ENCODE measurements around the gene CD300A. TPM values are rescaled to one million over a fixed set of nuclear protein-coding genes. Genes with fewer than 3 reads are reported as not detected.

Gene CD300A
- total RNA-seq, 5 donors from 2014 or later (not counting 1 experiment from before 2014, with no cell fraction given): 9.2 to 18.8 (median 12.5) TPM

- Histone ChIP-seq H3K9me3 (no peaks in the 10 kb centered on the region), H3K4me3 (ENCODE audit: control insufficient read depth in 1 of 2, extremely low read depth in 1 of 2, low read length in 1 of 2) (no peak overlapping the region), H3K4me1 (ENCODE audit: control insufficient read depth in 1 of 2, extremely low read depth in 1 of 2, insufficient read depth in 2 of 2, low read length in 2 of 2) (peaks cover 0 to 10% of the 10 kb centered on the region in 2 experiments), H3K27ac (ENCODE audit: low read length) (no peak overlapping the region), H3K36me3 (ENCODE audit: control insufficient read depth in 2 of 2, extremely low read depth in 1 of 2, insufficient read depth in 1 of 2, low read length in 1 of 2) (no peaks in the 10 kb centered on the region), H3K27me3 (replicated peaks in 1 of 2; ENCODE audit: control insufficient read depth in 2 of 2, extremely low read depth in 1 of 2, insufficient read depth in 2 of 2, low read length in 1 of 2) (peaks cover 0 to 66% of the 10 kb centered on the region in 2 experiments)
- H3K36me3 Mint-ChIP-seq: no peaks in the 10 kb centered on the region
- no peak overlapping the region for H3K27ac Mint-ChIP-seq
- CTCF ChIA-PET: no interaction called here
- WGBS (ENCODE audit: insufficient coverage): 80% methylated on average over 6 of the region's 10 CpGs
- no peak for DNase-seq
- H3K4me1 Mint-ChIP-seq: peaks cover 0 to 9% (median 0%) of the 10 kb centered on the region in 3 donors
- POLR2A ChIA-PET: no interaction called here
- H3K4me3 Mint-ChIP-seq: no peak overlapping the region
- peaks cover 0 to 13% (median 9%) of the 10 kb centered on the region in 3 donors for H3K9me3 Mint-ChIP-seq
- no peak for ATAC-seq (replicated peaks in 1 of 4)
- peaks cover 32 to 46% of the 10 kb centered on the region in 2 donors for H3K27me3 Mint-ChIP-seq
Observed at GRCh38 chr17:74522381-74523105, 56.1 kb downstream of the CD300A start.

GRCh38 chr17:74523308-74523707, 56.9 kb downstream of the CD300A start:
- H3K4me1 ChIP-seq (ENCODE audit: control insufficient read depth in 1 of 2, extremely low read depth in 1 of 2, insufficient read depth in 2 of 2, low read length in 2 of 2): peaks cover 0 to 10% of the 10 kb centered on the region in 2 experiments
- no peak overlapping the region for H3K27ac Mint-ChIP-seq
- 60% methylated on average over 1 of the region's 3 CpGs for WGBS (ENCODE audit: insufficient coverage)
- no peak for ATAC-seq (replicated peaks in 1 of 4)
- no peak overlapping the region for H3K4me3 ChIP-seq (ENCODE audit: control insufficient read depth in 1 of 2, extremely low read depth in 1 of 2, low read length in 1 of 2)
- H3K27me3 Mint-ChIP-seq: peaks cover 27 to 46% of the 10 kb centered on the region in 2 donors
- no peaks in the 10 kb centered on the region for H3K36me3 ChIP-seq (ENCODE audit: control insufficient read depth in 2 of 2, extremely low read depth in 1 of 2, insufficient read depth in 1 of 2, low read length in 1 of 2)
- DNase-seq: no peak
- H3K27me3 ChIP-seq (replicated peaks in 1 of 2; ENCODE audit: control insufficient read depth in 2 of 2, extremely low read depth in 1 of 2, insufficient read depth in 2 of 2, low read length in 1 of 2): peaks cover 0 to 66% of the 10 kb centered on the region in 2 experiments
- peaks cover 0 to 9% (median 0%) of the 10 kb centered on the region in 3 donors for H3K4me1 Mint-ChIP-seq
- H3K27ac ChIP-seq (ENCODE audit: low read length): no peak overlapping the region
- H3K9me3 Mint-ChIP-seq: peaks cover 0 to 9% (median 4%) of the 10 kb centered on the region in 3 donors
- no peak overlapping the region for H3K4me3 Mint-ChIP-seq
- H3K9me3 ChIP-seq: no peaks in the 10 kb centered on the region
- CTCF ChIA-PET: no interaction called here
- POLR2A ChIA-PET: no interaction called here
- no peaks in the 10 kb centered on the region for H3K36me3 Mint-ChIP-seq

GRCh38 chr17:74524653-74525464, 58.4 kb downstream of the CD300A start:
- Histone ChIP-seq H3K27ac (ENCODE audit: low read length) (no peak overlapping the region), H3K4me3 (ENCODE audit: control insufficient read depth in 1 of 2, extremely low read depth in 1 of 2, low read length in 1 of 2) (no peak overlapping the region), H3K4me1 (ENCODE audit: control insufficient read depth in 1 of 2, extremely low read depth in 1 of 2, insufficient read depth in 2 of 2, low read length in 2 of 2) (peaks cover 0 to 10% of the 10 kb centered on the region in 2 experiments), H3K27me3 (replicated peaks in 1 of 2; ENCODE audit: control insufficient read depth in 2 of 2, extremely low read depth in 1 of 2, insufficient read depth in 2 of 2, low read length in 1 of 2) (peaks cover 0 to 73% of the 10 kb centered on the region in 2 experiments), H3K9me3 (no peaks in the 10 kb centered on the region), H3K36me3 (ENCODE audit: control insufficient read depth in 2 of 2, extremely low read depth in 1 of 2, insufficient read depth in 1 of 2, low read length in 1 of 2) (no peaks in the 10 kb centered on the region)
- WGBS (ENCODE audit: insufficient coverage): 86% methylated on average over 6 of the region's 11 CpGs
- ChIA-PET POLR2A (no interaction called here), CTCF (no interaction called here)
- no peak for ATAC-seq (replicated peaks in 1 of 4)
- Mint-ChIP-seq H3K36me3 (no peaks in the 10 kb centered on the region), H3K4me1 (peaks cover 0 to 9% (median 0%) of the 10 kb centered on the region in 3 donors), H3K27me3 (peaks cover 31 to 45% of the 10 kb centered on the region in 2 donors), H3K4me3 (no peak overlapping the region), H3K9me3 (peaks cover 0 to 3% (median 0%) of the 10 kb centered on the region in 3 donors), H3K27ac (no peak overlapping the region)
- DNase-seq: no peak

- H3K4me3 Mint-ChIP-seq: no peak overlapping the region
- WGBS (ENCODE audit: insufficient coverage): 88% methylated on average over 1 of the region's 1 CpG
- no peak overlapping the region for H3K27ac Mint-ChIP-seq
- H3K27ac ChIP-seq (ENCODE audit: low read length): no peak overlapping the region
- POLR2A ChIA-PET: no interaction called here
- CTCF ChIA-PET: no interaction called here
- no peaks in the 10 kb centered on the region for H3K36me3 Mint-ChIP-seq
- H3K4me1 ChIP-seq (ENCODE audit: control insufficient read depth in 1 of 2, extremely low read depth in 1 of 2, insufficient read depth in 2 of 2, low read length in 2 of 2): peaks cover 0 to 10% of the 10 kb centered on the region in 2 experiments
- peaks cover 0 to 3% (median 0%) of the 10 kb centered on the region in 3 donors for H3K9me3 Mint-ChIP-seq
- H3K36me3 ChIP-seq (ENCODE audit: control insufficient read depth in 2 of 2, extremely low read depth in 1 of 2, insufficient read depth in 1 of 2, low read length in 1 of 2): no peaks in the 10 kb centered on the region
- H3K27me3 Mint-ChIP-seq: peaks cover 37 to 45% of the 10 kb centered on the region in 2 donors
- H3K9me3 ChIP-seq: no peaks in the 10 kb centered on the region
- ATAC-seq (replicated peaks in 1 of 4) (no peak), DNase-seq (no peak)
- H3K4me1 Mint-ChIP-seq: peaks cover 0 to 9% (median 0%) of the 10 kb centered on the region in 3 donors
- no peak overlapping the region for H3K4me3 ChIP-seq (ENCODE audit: control insufficient read depth in 1 of 2, extremely low read depth in 1 of 2, low read length in 1 of 2)
- H3K27me3 ChIP-seq (replicated peaks in 1 of 2; ENCODE audit: control insufficient read depth in 2 of 2, extremely low read depth in 1 of 2, insufficient read depth in 2 of 2, low read length in 1 of 2): peaks cover 0 to 69% of the 10 kb centered on the region in 2 experiments
Observed at GRCh38 chr17:74525465-74525725, 59.0 kb downstream of the CD300A start.

GRCh38 chr17:74525781-74526288, 59.4 kb downstream of the CD300A start:
- H3K9me3 Mint-ChIP-seq: peaks cover 0 to 3% (median 0%) of the 10 kb centered on the region in 3 donors
- H3K36me3 Mint-ChIP-seq: no peaks in the 10 kb centered on the region
- no peak for DNase-seq
- Histone ChIP-seq H3K36me3 (ENCODE audit: control insufficient read depth in 2 of 2, extremely low read depth in 1 of 2, insufficient read depth in 1 of 2, low read length in 1 of 2) (no peaks in the 10 kb centered on the region), H3K9me3 (no peaks in the 10 kb centered on the region), H3K4me3 (ENCODE audit: control insufficient read depth in 1 of 2, extremely low read depth in 1 of 2, low read length in 1 of 2) (no peak overlapping the region), H3K4me1 (ENCODE audit: control insufficient read depth in 1 of 2, extremely low read depth in 1 of 2, insufficient read depth in 2 of 2, low read length in 2 of 2) (peaks cover 0 to 10% of the 10 kb centered on the region in 2 experiments), H3K27ac (ENCODE audit: low read length) (no peak overlapping the region), H3K27me3 (replicated peaks in 1 of 2; ENCODE audit: control insufficient read depth in 2 of 2, extremely low read depth in 1 of 2, insufficient read depth in 2 of 2, low read length in 1 of 2) (peaks cover 0 to 70% of the 10 kb centered on the region in 2 experiments)
- WGBS (ENCODE audit: insufficient coverage): 91% methylated on average over 13 of the region's 14 CpGs
- ChIA-PET POLR2A (no interaction called here), CTCF (no interaction called here)
- H3K27ac Mint-ChIP-seq: no peak overlapping the region
- no peak overlapping the region for H3K4me3 Mint-ChIP-seq
- ATAC-seq (replicated peaks in 1 of 4): no peak
- H3K4me1 Mint-ChIP-seq: peaks cover 0 to 8% (median 0%) of the 10 kb centered on the region in 3 donors
- H3K27me3 Mint-ChIP-seq: peaks cover 39 to 45% of the 10 kb centered on the region in 2 donors

- Mint-ChIP-seq H3K27me3 (peaks cover 36 to 37% of the 10 kb centered on the region in 2 donors), H3K36me3 (no peaks in the 10 kb centered on the region), H3K4me3 (no peak overlapping the region), H3K9me3 (peaks cover 0 to 3% (median 0%) of the 10 kb centered on the region in 3 donors), H3K27ac (no peak overlapping the region), H3K4me1 (peaks cover 0 to 2% (median 0%) of the 10 kb centered on the region in 3 donors)
- Histone ChIP-seq H3K9me3 (no peaks in the 10 kb centered on the region), H3K36me3 (ENCODE audit: control insufficient read depth in 2 of 2, extremely low read depth in 1 of 2, insufficient read depth in 1 of 2, low read length in 1 of 2) (no peaks in the 10 kb centered on the region), H3K27ac (ENCODE audit: low read length) (no peak overlapping the region), H3K27me3 (replicated peaks in 1 of 2; ENCODE audit: control insufficient read depth in 2 of 2, extremely low read depth in 1 of 2, insufficient read depth in 2 of 2, low read length in 1 of 2) (peaks cover 0 to 68% of the 10 kb centered on the region in 2 experiments), H3K4me1 (ENCODE audit: control insufficient read depth in 1 of 2, extremely low read depth in 1 of 2, insufficient read depth in 2 of 2, low read length in 2 of 2) (peaks cover 0 to 4% of the 10 kb centered on the region in 2 experiments), H3K4me3 (ENCODE audit: control insufficient read depth in 1 of 2, extremely low read depth in 1 of 2, low read length in 1 of 2) (no peak overlapping the region)
- no peak for DNase-seq
- ChIA-PET POLR2A (no interaction called here), CTCF (no interaction called here)
- no peak for ATAC-seq (replicated peaks in 1 of 4)
- 93% methylated on average over 2 of the region's 3 CpGs for WGBS (ENCODE audit: insufficient coverage)
Observed at GRCh38 chr17:74526681-74527080, 60.2 kb downstream of the CD300A start.
